Body of pancreas (tissue), 4 donors: ENCODE data around the gene CETP. TPM values are rescaled to one million over a fixed set of nuclear protein-coding genes. Genes with fewer than 3 reads are reported as not detected.

Experiments
- ATAC-seq: fragments of 150-250 bp; one replicate; pipeline ENCODE4 v1.9.1; 2016
- DNase-seq, 4 donors: peaks; one replicate each; pipeline ENCODE4 v3.0.0-alpha.2; 2019
- H3K27ac ChIP-seq, 4 donors: fragments of 200-600 bp; sonication (generic); 1 replicate in 3 of 4; 2 replicates in 1 of 4; pipeline versions ENCODE4 v1.5.1 to v1.6.1; 2016 to 2019; ENCODE audit warnings: mild to moderate bottlenecking in 1 of 4, mixed read lengths in 1 of 4, moderate library complexity in 1 of 4
- H3K27me3 ChIP-seq, 2 donors: fragments of 200-600 bp; sonication (generic); one replicate each; pipeline ENCODE4 v1.6.0; 2016; ENCODE audit warnings: mild to moderate bottlenecking in 1 of 2
- H3K36me3 ChIP-seq, 2 donors: fragments of 200-600 bp; sonication (generic); replicated peaks in 1 of 2; 2 replicates each; pipeline ENCODE4 v1.5.1; 2016; ENCODE audit warnings: low read depth in 2 of 2; ENCODE audit not compliant: insufficient read depth in 1 of 2
- H3K4me1 ChIP-seq: fragments of 200-600 bp; sonication (generic); one replicate; pipeline ENCODE4 v1.6.0; 2016
- H3K4me3 ChIP-seq, 2 donors: fragments of 200-600 bp; sonication (generic); 1 replicate in 1 of 2; 2 replicates in 1 of 2; pipeline ENCODE4 v1.5.1; 2016 to 2019
- H3K9me3 ChIP-seq, 3 donors: fragments of 200-600 bp; sonication (generic); 1 replicate in 2 of 3; 2 replicates in 1 of 3; pipeline ENCODE4 v1.5.1; 2016
- POLR2A ChIP-seq, 3 donors: fragments of 450-650 bp; IDR thresholded peaks; one replicate each; pipeline ENCODE4 v1.6.1; 2016; ENCODE audit warnings: antibody characterized with exemption in 3 of 3, mild to moderate bottlenecking in 2 of 3
- WGBS, 2 donors: methylation state at CpG; one replicate each; pipeline ENCODE4 v1.1.5; 2017; 5-methylcytosine and 5-hydroxymethylcytosine counted together
- intact Hi-C: fragments of 100-400 bp; cut with DNase I; formaldehyde crosslinking; loops from one replicate; pipeline ENCODE4 v1.15.1; 2023
- total RNA-seq, 2 donors: library from RNA; depleted of rRNA; stranded (reverse); fragments of >200 nt; gene quantifications; one replicate each; pipeline ENCODE4 v1.1.0, GENCODE V29; 2016
- TF ChIP-seq, protein P1 (sequence below), 7 experiments: fragments of 450-650 bp in 4 of 7; fragments of 200-600 bp in 3 of 7; sonication (generic) in 3 of 7; IDR thresholded peaks; one replicate each; pipeline ENCODE4 v1.5.1; 2016 to 2019; ENCODE audit warnings: antibody characterized with exemption in 7 of 7

The CETP gene
- total RNA-seq, 2 donors from 2014 or later: 0.66 TPM; not detected in 1

DNA sequence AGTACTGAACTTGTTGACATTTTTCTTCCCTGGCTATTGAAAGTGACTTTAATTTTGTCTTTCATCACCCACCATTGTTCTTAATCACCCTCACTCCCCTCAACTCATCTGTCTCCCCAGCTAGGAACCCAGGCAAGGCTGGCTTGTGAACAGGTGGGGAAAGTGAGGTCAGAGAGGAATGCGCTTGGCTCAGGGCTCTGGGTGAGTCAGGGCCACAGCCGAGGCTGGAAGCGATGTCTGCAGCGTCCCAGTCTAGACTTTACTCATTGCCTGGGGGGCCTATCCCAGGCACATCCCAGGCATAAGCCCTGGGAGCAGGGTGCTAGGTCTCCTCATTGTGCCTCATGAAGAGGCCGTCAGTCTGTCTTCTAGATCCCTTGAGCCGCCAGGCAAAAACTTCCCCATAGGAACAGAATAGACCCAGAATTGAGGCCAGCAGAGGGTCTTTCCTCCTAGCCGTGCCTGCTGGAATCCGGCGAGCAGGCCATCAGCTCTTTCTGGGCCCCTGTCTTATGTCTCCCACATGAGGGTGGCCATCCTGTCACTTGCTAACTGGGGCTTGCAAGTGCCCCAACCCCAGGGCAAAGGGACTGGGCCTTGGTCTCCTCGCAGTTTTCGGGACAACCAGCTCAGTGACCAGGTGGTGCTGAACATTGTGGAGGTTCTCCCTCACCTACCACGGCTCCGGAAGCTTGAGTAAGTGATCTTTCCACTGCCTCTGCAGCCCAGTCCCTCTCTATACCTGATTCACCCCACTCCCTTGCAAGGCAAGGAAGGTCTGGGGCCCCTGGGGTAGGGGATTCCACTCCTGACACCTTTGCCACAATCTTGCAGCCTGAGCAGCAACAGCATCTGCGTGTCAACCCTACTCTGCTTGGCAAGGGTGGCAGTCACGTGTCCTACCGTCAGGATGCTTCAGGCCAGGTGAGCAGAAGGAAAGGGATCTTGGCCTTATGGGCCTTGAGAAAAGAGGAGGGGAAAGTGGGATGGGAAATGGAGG lies 67.7 kb downstream of the CETP start:
- DNase-seq (no peak), ATAC-seq (no peak)
- intact Hi-C loops: no loop called here

DNA sequence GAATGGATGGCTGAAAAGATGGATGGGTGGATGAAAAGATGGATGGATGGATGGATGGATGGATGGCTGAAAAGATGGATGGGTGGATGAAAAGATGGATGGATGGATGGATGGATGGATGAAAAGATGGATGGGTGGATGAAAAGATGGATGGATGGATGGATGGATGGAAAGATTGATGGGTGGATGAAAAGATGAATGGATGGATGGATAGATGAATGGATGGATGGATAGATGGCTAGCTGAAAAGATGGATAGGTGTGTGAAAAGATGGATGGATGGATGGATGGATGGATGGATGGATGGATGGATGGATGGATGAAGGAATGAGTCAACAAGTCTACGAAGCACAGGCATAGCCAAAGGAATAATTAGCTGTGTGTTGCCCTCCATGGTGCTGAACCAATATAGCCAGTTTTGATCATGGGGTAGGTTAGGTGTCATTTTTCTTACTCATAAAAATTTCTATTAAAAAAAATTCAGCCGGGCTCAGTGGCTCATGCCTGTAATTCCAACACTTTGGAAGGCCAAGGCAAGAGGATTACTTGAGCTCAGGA lies 68.7 kb downstream of the CETP start:
- 69 to 74% methylated on average over 2 of the region's 2 CpGs for WGBS, 2 donors
- ATAC-seq (no peak), DNase-seq (no peak)
- Histone ChIP-seq H3K27me3 (no peaks in the 10 kb centered on the region), H3K36me3 (no peaks in the 10 kb centered on the region), H3K27ac (no peak overlapping the region), H3K4me1 (no peaks in the 10 kb centered on the region), H3K9me3 (no peaks in the 10 kb centered on the region), H3K4me3 (no peak overlapping the region)
- intact Hi-C loops: no loop called here
- TF ChIP-seq, protein P1, sequence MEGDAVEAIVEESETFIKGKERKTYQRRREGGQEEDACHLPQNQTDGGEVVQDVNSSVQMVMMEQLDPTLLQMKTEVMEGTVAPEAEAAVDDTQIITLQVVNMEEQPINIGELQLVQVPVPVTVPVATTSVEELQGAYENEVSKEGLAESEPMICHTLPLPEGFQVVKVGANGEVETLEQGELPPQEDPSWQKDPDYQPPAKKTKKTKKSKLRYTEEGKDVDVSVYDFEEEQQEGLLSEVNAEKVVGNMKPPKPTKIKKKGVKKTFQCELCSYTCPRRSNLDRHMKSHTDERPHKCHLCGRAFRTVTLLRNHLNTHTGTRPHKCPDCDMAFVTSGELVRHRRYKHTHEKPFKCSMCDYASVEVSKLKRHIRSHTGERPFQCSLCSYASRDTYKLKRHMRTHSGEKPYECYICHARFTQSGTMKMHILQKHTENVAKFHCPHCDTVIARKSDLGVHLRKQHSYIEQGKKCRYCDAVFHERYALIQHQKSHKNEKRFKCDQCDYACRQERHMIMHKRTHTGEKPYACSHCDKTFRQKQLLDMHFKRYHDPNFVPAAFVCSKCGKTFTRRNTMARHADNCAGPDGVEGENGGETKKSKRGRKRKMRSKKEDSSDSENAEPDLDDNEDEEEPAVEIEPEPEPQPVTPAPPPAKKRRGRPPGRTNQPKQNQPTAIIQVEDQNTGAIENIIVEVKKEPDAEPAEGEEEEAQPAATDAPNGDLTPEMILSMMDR (IDR thresholded peaks at IDR 0.05): no peak
- no peak for TF ChIP-seq POLR2A (IDR thresholded peaks at IDR 0.05)

More for the DNA sequence above, 67.7 kb downstream of the CETP start:
- H3K36me3 ChIP-seq: no peaks in the 10 kb centered on the region
- H3K4me3 ChIP-seq: no peak overlapping the region
- no peaks in the 10 kb centered on the region for H3K9me3 ChIP-seq
- H3K27me3 ChIP-seq: no peaks in the 10 kb centered on the region
- no peak for TF ChIP-seq POLR2A (IDR thresholded peaks at IDR 0.05)
- TF ChIP-seq, protein P1 (IDR thresholded peaks at IDR 0.05): no peak
- no peak overlapping the region for H3K27ac ChIP-seq
- H3K4me1 ChIP-seq: no peaks in the 10 kb centered on the region
- WGBS, 2 donors: 80 to 82% methylated on average over 8 to 16 of the region's 16 CpGs

DNA sequence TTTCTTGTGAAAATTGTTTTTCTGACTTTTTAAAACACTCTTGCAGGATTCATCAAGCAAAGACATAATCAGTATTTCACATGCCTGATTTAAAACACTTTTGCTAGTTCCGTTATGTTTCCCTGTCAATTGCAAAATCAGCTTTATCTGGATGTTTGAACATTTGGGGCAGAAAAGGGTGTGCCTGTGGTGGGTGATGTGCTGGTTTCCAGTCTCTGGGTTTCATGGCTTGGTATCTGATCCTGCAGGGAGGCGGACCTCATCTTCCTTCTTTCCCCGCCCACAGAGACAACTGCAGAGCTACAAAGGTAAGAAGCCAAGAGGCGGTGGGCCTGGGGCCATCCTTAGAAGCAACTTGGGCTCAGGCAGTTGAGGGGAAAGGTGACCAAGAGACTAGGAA lies 69.4 kb downstream of the CETP start:
- 85 to 95% methylated on average over 3 to 4 of the region's 4 CpGs for WGBS, 2 donors
- DNase-seq (no peak), ATAC-seq (no peak)
- Histone ChIP-seq H3K4me1 (no peaks in the 10 kb centered on the region), H3K9me3 (no peaks in the 10 kb centered on the region), H3K36me3 (peaks cover 0 to under 1% of the 10 kb centered on the region in 2 donors), H3K27ac (no peak overlapping the region), H3K4me3 (no peak overlapping the region), H3K27me3 (no peaks in the 10 kb centered on the region)
- intact Hi-C loops: no loop called here
- TF ChIP-seq, protein P1 (IDR thresholded peaks at IDR 0.05): no peak
- no peak for TF ChIP-seq POLR2A (IDR thresholded peaks at IDR 0.05)

DNA sequence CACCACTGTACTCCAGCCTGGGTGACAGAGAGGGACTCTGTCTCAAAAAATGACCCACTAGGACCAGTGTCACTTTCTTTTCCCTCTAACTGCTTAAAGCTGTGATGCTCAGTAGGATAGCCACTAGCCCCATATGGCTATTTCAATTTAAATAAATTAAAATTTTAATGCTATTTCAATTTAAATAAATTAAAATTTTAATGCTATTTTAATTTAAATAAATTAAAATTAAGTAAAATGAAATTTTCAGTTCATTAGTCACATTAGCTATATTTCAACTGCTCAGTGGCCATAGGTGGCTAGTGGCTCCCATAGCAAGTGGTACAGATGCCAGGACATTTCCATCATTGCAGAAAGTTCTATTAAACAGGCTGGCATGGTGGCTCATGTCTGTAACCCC lies 70.6 kb downstream of the CETP start:
- no peak for ATAC-seq
- no peak for DNase-seq
- Histone ChIP-seq H3K9me3 (no peaks in the 10 kb centered on the region), H3K36me3 (peaks cover 0 to 2% of the 10 kb centered on the region in 2 donors), H3K27ac (no peak overlapping the region), H3K4me1 (no peaks in the 10 kb centered on the region), H3K4me3 (no peak overlapping the region), H3K27me3 (no peaks in the 10 kb centered on the region)
- intact Hi-C loops: no loop called here
- no peak for TF ChIP-seq POLR2A (IDR thresholded peaks at IDR 0.05)
- TF ChIP-seq, protein P1 (IDR thresholded peaks at IDR 0.05): no peak
